Measurements from ENCODE around the gene PRDM16.

- TF ChIP-seq POLR2A (IDR thresholded peaks at IDR 0.05) (no peak), CTCF (IDR thresholded peaks at IDR 0.05) (no peak)
Observed at GRCh38 chr1:3038571-3039181, 30.3 kb upstream of the PRDM16 start.
